Neural crest cell (in vitro differentiated cells): Measurements from ENCODE around the gene GDPD4. TPM values are rescaled to one million over a fixed set of nuclear protein-coding genes. Genes with fewer than 3 reads are reported as not detected.

Source experiments
- DNase-seq: peaks from one replicate; pipeline ENCODE4 v3.0.0; 2021; ENCODE audit warnings: low read depth, mixed read lengths, low spot score
- H3K27ac Mint-ChIP-seq: one replicate; pipeline ENCODE4 v1.8.0; 2021; ENCODE audit warnings: mild to moderate bottlenecking, mixed read lengths; ENCODE audit not compliant: unreplicated experiment
- H3K27me3 Mint-ChIP-seq: 2 replicates; pipeline ENCODE4 v1.8.0; 2021; ENCODE audit warnings: low read depth, mild to moderate bottlenecking, mixed read lengths
- H3K36me3 Mint-ChIP-seq: 2 replicates; pipeline ENCODE4 v1.8.0; 2021; ENCODE audit warnings: low read depth, mild to moderate bottlenecking, mixed read lengths
- H3K4me1 Mint-ChIP-seq: 2 replicates; pipeline ENCODE4 v1.8.0; 2021; ENCODE audit warnings: mixed read lengths
- H3K4me3 Mint-ChIP-seq: one replicate; pipeline ENCODE4 v1.8.0; 2021; ENCODE audit warnings: mild to moderate bottlenecking, mixed read lengths
- H3K9me3 Mint-ChIP-seq: 2 replicates; pipeline ENCODE4 v1.8.0; 2021; ENCODE audit warnings: mixed read lengths
- CTCF ChIP-seq: fragments of 200-600 bp; sonication (generic); conservative IDR thresholded peaks from 2 replicates; pipeline ENCODE4 v1.5.0; 2021; ENCODE audit warnings: antibody characterized with exemption, mild to moderate bottlenecking
- total RNA-seq: library from RNA; stranded (reverse); gene quantifications from 2 replicates; pipeline ENCODE4 v1.2.1, GENCODE V29; 2021

GDPD4 gene
- total RNA-seq, 1 donor from 2014 or later: not detected

DNA sequence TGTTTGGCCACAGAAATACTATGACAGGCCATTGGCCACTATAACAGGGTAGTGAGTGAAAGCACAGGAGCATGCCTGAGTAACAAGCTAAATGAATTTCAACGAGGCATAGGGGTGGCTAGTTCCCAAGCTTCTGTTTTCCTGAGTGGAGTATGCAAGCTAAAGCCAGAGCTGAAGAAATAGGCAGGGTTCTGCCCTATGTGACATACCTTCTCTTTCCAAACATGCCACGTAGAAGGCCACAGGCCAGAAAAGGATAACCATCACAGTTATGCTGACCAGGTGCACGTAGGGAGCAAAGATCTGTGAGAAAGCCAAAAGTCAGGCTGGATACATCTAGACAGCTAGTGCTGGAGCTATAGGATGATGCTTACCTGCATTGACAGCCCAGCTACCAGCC lies 30.6 kb downstream of the GDPD4 start:
- Mint-ChIP-seq H3K9me3 (no peaks in the 10 kb centered on the region), H3K27me3 (no peaks in the 10 kb centered on the region), H3K36me3 (no peaks in the 10 kb centered on the region), H3K4me3 (no peak overlapping the region), H3K4me1 (no peaks in the 10 kb centered on the region), H3K27ac (no peak overlapping the region)
- no peak for TF ChIP-seq CTCF
- no peak for DNase-seq

GRCh38 chr11:77269484-77270123 lies 31.9 kb downstream of the GDPD4 start:
- H3K4me3 Mint-ChIP-seq: no peak overlapping the region
- H3K27me3 Mint-ChIP-seq: no peaks in the 10 kb centered on the region
- H3K4me1 Mint-ChIP-seq: no peaks in the 10 kb centered on the region
- no peak overlapping the region for H3K27ac Mint-ChIP-seq
- no peaks in the 10 kb centered on the region for H3K36me3 Mint-ChIP-seq
- H3K9me3 Mint-ChIP-seq: no peaks in the 10 kb centered on the region
- no peak for TF ChIP-seq CTCF
- no peak for DNase-seq

- TF ChIP-seq CTCF: no peak
- DNase-seq: no peak
- H3K4me1 Mint-ChIP-seq: no peaks in the 10 kb centered on the region
- no peak overlapping the region for H3K4me3 Mint-ChIP-seq
- no peak overlapping the region for H3K27ac Mint-ChIP-seq
- no peaks in the 10 kb centered on the region for H3K36me3 Mint-ChIP-seq
- H3K9me3 Mint-ChIP-seq: peaks cover 3% of the 10 kb centered on the region
- no peaks in the 10 kb centered on the region for H3K27me3 Mint-ChIP-seq
These were observed 33.5 kb downstream of the GDPD4 start for GRCh38 chr11:77267962-77268361.

DNA sequence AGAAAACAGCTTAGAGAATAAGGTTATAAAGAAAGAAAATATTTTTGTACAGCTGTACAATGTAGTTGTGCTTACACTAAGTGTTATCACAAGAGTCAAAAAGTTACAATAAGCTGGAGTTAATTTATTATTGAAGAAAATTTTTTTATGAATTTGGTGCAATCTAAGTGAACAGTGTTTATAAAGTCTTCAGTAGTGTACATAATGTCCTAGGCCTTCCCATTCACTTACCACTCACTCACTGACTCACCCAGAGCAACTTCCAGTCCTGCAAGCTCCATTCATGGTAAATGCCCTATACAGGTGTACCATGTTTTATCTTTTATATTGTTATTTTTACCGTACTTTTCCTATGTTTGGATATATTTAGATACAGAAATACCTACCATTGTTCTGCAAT lies 34.7 kb downstream of the GDPD4 start:
- no peaks in the 10 kb centered on the region for H3K36me3 Mint-ChIP-seq
- TF ChIP-seq CTCF: no peak
- no peak overlapping the region for H3K4me3 Mint-ChIP-seq
- H3K27ac Mint-ChIP-seq: no peak overlapping the region
- no peaks in the 10 kb centered on the region for H3K4me1 Mint-ChIP-seq
- peaks cover 4% of the 10 kb centered on the region for H3K9me3 Mint-ChIP-seq
- H3K27me3 Mint-ChIP-seq: no peaks in the 10 kb centered on the region
- no peak for DNase-seq

DNA sequence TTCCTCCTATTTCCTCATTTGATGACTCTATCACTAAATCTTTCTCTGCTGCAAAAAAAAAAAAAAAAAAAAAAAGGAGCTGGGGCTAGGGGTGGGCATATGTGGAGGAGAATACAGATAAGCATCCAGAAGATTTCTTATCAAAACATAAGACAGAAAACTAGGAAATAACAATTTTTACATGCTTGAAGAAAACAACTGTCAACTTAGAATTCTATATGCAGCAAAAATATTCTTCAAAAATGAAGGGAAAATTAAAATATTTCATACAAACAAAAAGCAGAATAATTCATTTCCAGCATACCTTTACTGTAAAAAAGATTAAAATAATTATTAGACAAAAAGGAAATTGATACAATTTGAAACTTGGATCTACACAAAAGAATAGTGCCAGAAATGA lies 38.7 kb downstream of the GDPD4 start:
- Mint-ChIP-seq H3K4me1 (no peaks in the 10 kb centered on the region), H3K27ac (no peak overlapping the region), H3K9me3 (peaks cover 8% of the 10 kb centered on the region), H3K27me3 (no peaks in the 10 kb centered on the region), H3K4me3 (no peak overlapping the region), H3K36me3 (no peaks in the 10 kb centered on the region)
- DNase-seq: no peak
- TF ChIP-seq CTCF: no peak
